NCI-H510A treated with DMSO at 0.1 percent for 48 hours (cell line): ENCODE measurements around the gene TXLNA.
"Not testable (repeated sequence)": the region's sequence is repeated elsewhere in the genome, so short reads cannot be mapped to it uniquely, and the experiment has no call there.

Source experiments
- DNase-seq: peaks from one replicate; lab custom pipeline; 2025; lab: John Stamatoyannopoulos, UW

TXLNA gene

DNA sequence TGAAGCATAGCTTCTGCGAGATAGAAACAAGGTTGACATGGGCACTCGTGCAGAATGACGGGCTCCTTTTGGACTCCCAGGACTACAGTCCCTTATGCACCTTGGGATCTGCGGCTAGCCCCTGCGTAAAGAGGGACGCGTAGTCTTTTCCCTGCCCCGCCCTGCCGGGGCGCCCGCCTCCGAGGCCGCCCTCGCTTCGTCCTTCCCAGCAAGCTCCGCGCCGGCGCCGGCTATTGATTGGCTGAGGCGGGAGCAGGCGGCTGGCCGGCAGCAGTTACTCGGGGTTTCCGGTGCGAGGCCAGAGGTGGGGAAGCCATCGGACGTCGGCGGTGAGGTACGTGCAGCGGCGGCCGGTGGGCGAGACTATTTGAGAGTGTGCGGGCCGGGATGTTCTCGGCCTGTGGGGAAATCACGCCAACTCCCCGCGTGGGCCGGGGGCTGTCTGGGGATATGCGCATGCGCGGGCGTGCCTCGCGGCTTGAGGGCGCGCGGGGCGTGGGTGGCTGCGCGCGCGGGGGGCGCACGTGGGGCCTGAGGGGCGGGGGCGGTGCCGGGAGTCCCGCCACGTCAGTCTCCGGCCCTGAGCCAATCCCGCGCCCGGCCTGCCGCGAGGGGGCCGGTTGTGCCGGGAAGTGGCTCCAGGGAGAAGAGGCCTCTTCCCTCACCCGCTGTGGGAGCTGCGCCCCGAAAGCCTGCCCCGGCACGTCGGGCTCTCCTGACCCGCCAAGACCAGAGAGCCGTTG is at the start of gene TXLNA:
Gene TXLNA (plus strand): TSS at position 233 of the 743 bp plus-strand sequence. CDS start 671 bp downstream, outside the sequence.
- peak; percentile 85 for DNase-seq

DNA sequence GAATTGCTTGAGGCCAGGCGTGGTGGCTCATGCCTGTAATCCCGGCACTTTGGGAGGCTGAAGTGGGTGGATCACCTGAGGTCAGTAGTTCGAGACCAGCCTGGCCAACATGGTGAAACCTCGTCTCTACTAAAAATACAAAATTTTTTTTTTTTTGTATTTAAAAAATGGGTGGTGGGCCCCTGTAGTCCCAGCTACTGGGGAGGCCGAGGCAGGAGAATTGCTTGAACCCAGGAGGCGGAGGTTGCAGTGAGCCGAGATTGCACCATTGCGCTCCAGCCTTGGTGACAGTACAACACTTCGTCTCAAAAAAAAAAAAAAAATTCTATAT is 45.6 kb upstream of the TXLNA start:
- not testable (repeated sequence) for DNase-seq

DNA sequence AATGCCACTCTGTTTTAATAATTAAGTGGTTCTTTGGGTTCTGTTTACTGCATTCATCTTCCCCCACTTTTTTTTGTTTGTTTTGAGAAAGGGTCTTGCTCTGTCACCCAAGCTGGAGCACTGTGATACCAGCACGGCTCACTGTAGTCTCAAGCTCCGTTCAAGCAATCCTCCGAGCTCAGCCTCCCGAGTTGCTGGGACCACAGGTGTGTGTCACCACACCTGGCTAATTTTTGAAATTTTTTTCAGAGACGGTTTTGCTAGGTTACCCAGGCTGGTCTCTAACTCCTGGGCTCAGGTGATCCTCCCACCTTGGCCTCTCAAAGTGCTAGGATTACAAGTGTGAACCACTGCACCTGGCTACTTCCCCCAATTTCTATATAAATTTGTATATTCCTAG is 42.4 kb upstream of the TXLNA start:
- no peak for DNase-seq

DNA sequence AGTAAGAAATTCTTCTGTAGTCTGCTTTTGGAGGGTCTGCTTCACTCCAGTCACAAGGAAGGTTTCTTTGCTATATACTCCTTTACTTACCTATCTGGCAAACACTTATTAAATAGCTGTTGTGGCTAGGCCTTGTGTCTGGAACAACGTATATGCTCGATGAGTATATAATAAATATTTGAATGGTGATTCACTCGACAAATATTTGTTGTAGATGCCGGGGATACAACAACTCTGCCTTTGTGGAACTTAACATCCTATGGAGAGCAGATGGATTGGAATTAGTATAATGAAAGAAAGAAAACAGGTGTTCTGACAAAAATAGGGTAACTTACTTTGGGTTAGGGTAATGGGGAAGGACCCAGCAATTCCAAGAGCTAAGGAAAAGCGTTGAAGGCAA is 40.5 kb upstream of the TXLNA start:
- no peak for DNase-seq

DNA sequence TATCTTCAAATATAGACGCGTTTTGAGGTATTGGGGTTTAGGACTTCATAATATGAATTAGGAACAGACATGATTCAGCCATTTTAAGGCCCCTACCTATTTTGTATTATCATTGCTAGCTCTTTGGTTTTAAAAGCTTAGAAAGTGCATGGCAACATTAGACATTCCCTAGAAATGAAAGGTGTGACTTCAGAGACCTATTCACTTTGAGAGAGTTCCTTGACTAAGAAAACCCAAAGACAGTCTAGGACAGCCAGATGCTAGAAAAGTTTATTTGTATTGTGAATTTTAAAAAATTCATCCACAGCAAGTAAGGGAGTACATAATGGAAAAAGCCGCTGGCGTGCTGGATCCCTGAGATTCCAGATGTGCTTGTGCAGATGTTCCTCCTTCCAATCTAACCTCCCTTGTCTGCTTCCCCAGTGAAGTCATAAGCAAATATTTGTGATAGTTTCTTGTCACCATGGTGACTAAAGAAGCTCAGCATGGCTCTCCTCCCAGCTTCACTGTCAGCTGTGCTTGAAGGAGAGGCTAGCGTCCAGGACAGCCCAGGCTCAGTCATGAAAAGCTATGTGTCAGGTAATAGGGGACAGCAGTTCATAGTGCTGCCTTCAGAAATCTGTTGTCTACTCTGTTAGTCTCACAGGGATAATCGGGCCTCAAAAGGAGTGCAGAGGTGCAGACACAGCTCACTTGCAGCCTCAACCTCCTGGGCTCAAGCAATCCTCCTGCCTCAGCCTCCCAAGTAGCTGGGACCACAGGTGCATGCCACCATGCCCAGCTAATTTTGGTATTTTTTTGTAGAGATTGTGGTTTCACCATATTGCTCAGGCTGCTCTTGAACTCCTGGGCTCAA is 36.8 kb upstream of the TXLNA start:
- DNase-seq = peak; percentile 35

DNA sequence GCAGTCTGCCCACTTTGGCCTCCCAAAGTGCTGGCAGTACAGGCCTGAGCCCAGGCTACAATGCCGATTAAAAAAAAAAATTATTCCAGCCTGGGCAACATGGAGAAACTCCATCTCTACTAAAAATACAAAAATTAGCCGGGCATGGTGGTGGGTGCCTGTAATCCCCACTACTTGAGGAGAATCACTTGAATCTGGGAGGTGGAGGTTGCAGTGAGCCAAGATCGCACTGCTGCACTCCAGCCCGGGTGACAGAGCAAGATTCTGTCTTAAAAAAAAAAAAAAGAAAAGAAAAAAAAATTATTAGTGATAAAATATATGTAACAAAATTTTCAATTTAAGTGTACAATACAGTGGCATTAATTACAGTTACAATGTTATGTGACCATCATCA is 36.2 kb upstream of the TXLNA start:
- not testable (repeated sequence) for DNase-seq

DNA sequence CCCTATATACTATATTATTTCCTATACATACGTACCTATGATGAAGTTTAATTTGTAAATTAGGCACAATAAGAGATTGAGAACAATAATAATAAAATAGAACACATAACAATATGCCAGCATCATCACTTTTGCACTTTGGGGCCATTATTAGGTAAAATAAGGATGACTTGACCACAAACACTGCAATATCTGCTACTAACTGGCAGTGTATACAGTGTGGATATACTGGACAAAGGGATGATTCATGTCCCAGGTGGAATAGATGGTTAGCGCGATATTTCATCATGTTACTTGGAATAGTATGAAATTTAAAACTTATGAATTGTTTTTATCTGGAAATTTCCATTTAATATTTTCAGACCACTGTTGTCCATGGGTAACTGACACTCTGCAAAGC is 35.4 kb upstream of the TXLNA start:
- no peak for DNase-seq

DNA sequence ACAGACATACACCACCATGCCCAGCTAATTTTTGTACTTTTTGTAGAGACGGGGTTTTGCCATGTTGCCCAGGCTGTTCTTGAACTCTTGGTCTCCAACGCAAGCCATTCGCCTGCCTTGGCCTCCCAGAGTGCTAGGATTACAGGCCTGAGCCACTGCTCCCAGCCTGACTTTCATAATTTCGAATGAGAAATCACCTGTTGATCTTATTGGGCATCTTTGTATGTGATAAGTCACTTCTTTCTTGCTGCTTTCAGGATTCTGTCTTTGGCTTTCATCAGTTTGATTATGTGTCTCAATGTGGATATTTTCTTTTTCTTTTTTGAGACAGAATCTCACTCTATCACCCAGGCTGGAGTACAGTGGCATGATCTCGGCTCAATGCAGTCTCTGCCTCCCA is 31.7 kb upstream of the TXLNA start:
- DNase-seq = not testable (repeated sequence)

DNA sequence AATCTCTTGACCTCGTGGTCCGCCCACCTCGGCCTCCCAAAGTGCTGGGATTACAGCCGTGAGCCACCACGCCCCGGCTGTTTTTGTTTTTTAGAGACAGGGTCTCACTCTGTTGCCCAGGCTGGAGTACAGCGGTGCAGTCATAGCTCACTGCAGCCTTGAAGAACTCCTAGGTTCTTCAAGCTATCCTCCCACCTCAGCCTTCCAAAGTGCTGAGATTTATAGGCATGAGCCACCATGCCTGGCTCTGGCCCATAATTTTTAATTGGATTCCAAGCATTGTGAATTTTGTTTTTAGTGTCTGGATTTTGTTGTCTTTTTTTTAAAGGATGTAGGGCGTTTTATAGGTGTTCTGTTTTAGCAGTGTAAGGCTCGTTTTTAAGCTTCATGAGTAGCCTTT is 28.6 kb upstream of the TXLNA start:
- no peak for DNase-seq

DNA sequence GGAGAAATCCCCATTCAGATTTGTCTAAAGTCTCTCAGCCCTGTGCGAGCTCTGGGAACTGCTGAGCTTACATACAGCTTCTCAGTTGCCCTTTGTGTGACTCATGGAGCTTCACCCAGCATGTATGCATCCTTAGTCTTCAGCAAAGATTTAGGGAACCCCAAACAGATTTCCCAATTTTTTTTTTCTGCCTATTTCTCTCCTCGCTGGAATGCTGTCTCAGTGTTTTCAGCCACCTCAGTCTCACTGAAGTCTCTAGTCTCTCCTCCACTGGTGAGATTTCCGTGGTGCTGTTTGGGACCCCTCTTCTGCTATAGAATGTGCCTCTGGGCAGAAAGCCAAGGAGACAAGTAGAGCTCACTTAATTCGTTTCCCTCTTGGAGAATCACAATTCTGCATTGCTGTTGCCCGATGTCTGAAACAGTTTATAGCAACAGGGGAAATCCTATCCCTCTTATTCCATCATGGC is 28.1 kb upstream of the TXLNA start:
- DNase-seq = no peak

DNA sequence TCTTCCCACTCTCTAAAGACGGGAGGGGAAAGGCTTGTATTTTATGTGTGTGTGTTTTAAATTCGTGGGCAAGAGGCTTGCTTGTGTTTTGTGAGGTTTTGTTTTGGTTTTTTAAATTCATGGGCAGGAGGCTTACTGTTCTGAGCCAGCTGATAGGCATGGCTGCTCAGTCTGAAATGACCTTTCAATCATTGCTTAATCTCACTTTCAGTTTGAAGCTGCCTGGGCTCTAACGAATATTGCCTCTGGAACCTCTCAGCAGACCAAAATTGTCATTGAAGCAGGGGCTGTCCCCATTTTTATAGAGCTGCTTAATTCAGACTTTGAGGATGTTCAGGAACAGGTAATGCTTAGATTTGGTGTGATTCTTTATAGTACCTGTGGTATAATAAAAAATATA is 20.3 kb upstream of the TXLNA start:
- DNase-seq = no peak

DNA sequence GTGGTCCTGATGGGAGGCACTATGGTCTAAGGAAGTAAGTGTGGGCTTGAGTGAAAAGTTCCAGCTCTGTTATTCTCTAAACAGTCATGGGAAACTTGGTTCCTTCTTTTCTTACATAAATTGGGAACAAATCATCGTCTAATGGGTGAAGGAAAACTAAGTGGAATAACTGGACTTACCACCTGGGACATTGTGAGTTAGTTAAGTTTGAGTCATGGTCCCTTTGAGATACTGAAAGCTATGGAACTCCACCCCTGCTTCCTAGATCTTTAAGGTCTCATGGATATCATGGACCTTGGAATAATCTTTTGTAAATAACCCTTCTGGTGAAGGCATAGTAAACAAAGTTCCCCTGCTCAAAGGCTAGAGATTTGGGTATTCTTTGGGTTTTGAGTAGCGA is 16.1 kb upstream of the TXLNA start:
- DNase-seq = no peak

DNA sequence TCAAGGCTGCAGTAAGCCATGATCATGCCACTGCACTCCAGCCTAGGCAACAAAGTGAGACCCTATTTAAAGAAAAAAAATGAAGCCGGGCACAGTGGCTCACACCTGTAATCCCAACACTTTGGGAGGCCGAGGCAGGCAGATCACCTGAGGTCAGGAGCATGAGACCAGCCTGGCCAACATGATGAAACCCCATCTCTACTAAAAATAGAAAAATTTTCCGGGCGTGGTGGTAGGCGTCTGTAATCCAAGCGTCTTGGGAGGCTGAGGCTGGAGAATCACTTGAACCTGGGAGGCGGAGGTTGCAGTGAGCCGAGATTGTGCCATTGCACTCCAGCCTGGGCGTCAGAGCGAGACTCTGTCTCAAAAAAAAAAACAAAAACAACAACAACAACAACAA is 13.8 kb upstream of the TXLNA start:
- DNase-seq = not testable (repeated sequence)

DNA sequence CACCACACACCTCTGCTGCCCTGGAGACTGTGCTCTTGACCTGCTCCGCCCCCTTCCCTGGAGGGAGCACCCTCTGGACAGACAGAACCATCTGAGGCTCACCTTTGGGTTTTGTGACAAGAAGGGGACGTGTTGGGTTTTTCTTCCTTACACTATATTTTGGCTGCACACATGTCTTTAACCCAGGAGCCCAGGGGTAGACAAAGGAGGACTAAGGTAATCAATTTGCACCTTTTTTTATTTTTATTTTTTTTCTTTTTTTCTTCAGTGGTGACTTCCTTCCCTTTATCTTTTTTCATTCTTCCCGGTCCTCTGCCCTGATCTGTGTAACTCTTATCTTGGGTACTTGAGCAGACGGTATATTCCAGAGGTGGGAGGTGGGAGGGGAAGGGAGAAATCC is 8.5 kb upstream of the TXLNA start:
- DNase-seq = no peak

DNA sequence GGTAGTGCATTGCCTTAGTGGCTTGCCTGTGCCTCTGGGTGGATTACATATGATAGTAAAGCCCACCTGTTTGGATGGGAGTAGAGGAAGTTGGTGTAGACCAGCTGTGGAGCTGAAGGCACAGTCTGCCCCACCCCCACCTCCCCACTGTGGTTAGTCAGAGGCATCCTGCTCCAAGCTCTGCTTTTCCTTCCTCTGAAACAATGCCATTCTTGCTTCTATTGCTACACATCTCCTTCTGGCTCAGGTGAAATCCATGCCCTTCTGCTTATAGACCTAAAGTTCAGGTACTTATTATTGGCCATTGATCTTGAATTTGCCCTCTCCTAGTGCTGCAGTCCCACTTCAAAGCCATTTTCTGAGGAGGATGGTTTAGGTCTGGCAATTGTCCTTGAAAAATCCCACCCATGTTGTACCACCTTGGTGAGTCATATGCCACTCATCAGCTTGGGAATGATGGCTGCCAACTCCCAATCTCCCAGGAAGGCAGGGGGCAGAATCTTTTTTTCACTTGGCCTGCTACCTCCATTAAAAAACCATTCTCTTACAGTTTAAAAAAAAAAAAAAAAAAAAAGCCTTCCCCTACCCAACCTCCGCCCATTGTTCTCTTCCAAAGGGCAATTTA is 6.7 kb upstream of the TXLNA start:
- DNase-seq = no peak

DNA sequence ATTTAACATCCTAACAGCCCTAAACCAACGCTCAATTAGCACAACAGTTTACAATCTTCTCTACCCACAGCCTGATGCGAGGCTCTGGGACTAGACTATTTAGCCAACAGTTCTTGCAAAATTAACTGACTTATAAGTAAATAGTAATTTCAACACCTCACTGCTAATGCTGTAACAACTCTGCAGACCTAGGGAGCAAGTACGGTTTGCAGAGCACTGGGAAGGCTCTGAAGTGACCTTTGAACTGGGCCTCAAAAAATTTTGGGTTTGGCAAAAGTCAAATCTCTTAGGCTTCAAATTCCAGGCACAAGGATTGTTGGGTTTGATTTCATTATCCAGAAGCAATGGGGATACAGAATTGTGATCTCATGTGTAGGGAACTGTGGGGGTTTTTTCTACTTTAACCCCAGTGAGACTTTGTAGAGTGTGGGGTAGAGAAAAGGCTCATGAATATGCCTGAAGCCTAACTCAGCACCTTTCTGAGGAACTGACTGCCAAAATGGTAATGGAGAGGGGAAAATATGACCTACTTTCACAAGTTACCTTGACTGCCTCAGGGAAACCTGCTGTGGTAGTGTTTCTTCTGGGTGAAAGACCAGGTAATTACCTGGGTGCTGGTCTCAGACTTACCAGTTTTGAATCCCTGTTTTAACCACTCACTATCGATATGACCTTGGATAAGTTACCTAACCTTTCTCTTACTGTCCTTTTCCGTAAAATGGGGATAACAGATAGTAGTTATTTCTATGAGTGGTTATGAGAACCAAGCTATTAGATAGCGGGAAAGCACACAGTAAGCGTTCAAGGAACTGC is 889 bp upstream of the TXLNA start:
- DNase-seq = no peak

DNA sequence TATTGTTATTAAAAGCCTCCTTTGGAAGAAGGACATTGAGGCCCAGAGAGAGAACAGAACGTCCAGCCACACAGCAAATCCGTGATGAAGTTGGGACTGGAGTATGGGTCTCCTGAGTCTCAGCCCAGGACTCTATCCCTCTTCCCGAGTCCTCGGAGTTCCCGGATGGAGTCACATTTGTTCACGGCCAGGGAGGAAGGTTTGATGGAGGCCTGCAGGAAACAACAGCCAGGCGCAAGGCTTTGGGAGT is 357 bp upstream of the TXLNA start:
- DNase-seq = peak; percentile 64

DNA sequence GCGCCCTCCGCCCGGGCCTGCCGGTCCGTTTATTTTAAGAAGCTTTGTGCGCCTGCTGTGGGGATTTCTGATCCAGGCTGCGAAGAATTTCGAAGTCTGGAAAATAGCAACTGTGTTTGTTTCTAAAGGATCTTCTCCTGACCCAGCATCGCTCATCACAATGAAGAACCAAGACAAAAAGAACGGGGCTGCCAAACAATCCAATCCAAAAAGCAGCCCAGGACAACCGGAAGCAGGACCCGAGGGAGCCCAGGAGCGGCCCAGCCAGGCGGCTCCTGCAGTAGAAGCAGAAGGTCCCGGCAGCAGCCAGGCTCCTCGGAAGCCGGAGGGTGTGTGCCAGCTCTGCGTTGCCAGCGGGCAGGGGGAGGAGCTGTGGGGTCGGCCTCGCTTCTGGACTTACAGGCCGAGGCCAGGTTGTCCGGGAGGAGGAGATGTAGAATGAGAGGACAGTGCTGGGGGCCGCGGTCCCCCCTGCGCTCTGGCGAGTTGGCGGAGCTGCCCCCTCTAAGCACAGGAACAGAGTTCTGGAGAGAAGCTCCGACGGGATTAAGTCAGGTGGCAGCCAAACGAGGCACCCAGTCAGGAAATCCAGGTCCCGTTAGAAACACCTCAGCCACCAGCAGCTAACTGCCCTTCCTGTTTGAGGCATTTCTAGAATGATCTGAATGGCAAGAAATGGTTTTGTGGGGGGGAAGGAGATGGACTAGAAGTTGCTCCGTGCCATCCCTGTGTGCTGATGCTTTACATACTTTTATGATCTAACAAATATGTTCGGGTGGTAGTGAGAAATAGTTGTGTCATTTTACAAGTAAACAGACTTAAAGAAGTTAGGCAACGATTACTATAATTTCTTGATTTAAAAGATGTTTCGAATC is 948 bp downstream of the TXLNA start:
- no peak for DNase-seq

DNA sequence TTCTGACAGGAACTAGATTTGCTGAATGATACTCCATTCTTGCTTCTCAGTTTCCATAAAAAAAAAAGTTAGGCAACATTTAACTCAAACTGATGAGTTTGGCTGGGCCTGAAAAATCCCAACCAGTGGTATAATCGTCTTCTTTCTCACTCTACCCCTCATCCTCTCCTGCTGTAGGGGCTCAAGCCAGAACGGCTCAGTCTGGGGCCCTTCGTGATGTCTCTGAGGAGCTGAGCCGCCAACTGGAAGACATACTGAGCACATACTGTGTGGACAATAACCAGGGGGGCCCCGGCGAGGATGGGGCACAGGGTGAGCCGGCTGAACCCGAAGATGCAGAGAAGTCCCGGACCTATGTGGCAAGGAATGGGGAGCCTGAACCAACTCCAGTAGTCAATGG is 1.6 kb downstream of the TXLNA start:
- no peak for DNase-seq

DNA sequence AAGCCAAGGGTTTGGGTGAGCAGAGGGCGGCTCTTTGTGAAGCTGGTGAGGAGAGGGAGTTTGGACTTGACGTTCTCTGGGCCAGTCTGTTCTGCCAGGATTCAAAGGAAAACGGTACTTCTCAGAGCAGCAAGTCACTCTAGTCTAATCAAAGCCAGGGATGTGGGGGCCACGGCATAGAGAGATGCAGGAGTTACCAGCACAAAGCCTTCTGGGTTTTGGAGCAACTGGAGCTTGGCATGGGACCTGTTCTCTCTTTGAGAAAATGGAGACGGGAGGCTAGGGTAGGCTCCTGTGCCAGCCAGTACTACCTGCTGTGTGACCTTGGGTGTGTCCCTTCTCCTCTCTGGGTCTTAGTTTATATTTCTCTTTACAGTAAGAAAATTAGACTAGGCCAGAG is 2.1 kb downstream of the TXLNA start:
- no peak for DNase-seq

DNA sequence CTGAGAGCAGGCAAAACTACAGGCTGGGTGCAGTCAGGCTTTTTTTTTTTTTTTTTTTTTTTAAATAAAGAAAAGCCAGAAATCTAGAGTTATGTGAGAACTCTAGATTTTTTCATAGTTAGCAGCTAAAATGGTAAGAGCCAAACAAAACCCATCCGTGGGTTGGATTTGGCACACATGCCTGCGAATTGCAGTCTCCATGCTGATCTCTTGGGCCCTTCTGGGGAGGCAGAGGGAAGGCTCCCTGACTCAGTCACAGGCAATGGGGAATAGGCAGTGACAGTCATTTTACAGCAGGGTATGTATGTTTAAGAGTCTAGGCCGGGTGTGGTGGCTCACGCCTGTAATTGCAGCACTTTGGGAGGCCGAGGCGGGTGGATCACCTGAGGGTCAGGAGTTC is 2.6 kb downstream of the TXLNA start:
- DNase-seq = no peak
